ENCODE measurements around the gene CAND1.
"Not testable (repeated sequence)": the region's sequence is repeated elsewhere in the genome, so short reads cannot be mapped to it uniquely, and the experiment has no call there.

CAND1 gene

DNA sequence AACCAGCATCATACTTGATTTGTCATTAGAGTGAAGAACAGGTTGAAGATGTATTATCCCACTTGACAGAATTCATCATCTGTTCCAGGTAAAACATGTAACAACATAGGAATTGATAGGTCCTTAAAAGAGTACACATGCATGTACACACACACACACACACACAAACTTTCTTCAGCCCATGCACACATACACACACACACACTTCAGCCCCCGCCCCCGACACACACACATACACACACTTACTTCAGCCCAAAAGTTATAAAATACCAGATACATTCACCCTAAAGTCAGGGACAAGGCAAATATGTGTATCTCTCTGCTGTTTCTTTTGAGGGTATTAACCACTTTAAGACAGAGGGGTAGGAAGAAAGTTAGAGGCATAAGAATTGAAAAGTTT, 15.4 kb downstream of the CAND1 start:
- no peak for DNase-seq

DNA sequence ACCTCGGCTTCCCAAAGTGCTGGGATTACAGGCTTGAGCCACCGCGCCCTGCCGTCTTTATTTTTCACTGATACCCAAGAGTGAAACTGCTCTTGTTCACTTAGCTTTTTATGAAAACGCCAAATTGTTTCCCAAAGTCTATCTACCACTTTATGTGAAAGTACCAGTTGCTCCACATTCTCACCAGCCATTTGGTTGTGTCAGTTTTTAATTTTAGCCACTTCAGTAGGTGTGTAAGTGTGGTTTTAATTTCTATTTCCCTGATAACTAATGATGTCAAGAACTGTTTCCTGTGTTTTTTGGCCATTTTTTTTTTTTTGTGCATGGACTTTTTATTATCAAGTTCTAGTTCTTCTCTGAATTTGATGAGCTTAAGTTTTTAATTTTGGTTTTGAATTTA, 17.1 kb downstream of the CAND1 start:
- no peak for DNase-seq

DNA sequence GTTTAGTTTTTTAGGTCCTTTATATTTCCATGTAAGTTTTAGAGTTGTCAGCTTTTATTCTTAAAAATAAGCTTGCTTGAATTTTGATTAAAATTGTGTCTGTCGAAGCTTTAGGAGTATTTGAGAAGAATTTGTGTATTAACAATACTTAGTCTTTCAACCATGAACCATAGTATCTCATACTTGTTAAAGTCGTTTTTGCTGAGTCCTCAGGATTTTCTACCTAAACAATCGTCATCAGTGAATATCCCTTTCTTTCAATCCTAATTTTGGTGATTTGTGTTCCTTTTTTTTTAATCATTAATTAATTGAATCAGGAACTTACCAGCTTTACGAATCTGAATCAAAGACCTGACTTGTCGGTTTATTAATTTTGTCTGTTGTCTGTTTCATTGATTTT, 18.2 kb downstream of the CAND1 start:
- no peak for DNase-seq

DNA sequence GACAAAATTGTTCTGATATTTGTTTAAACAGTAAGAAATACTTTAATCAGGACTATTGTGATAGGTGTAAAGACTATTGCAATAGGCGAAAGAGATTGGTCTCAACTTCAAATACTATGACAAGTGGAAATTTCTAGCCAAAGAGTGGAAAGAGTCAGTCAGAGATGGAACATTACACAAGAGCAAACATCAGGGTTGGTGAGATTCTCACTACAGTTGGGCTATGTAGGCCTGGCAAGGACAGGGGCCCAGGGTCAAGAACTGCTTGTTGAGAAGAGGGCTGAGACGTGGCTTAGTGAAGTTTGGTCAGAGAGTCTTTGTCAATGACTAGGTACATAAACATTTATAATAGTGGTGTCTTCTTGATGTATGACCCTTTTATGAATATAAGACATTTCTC, 19.4 kb downstream of the CAND1 start:
- no peak for DNase-seq

DNA sequence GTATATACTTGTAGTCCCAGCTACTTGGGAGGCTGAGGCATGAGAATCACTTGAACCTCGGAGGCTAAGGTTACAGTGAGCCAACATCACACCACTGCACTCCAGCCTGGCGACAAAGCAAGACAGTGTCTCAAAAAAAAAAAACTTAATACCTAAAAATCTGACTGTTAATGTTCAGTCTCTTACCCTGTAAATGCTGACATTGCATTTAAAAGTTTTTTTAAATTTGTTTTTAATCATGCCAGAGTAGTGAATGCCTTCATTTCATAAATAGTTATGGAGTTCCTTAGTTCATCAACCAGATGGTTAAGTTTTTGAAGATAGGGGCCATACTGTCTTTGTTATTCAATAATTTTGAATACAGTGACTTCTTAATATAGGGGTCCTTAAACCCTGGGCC, 21.2 kb downstream of the CAND1 start:
- DNase-seq: no peak

DNA sequence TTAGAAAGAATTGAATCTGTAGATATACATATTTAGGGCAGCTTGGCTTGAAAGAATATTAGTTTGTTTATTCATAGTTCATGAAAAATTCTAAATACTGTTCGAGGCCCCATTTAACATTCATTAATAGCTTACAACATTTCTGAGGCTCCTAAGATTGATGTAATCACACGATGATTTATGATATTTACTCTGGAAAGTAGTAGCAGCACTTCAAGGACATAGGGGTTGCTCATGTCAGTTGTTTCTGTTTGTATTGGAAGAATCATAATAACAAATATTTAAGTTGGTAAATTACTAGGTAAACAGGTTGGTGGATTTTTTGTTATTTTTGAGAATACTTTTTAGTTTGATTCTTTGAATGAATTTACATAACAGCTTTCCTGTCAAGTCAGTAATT, 30.4 kb downstream of the CAND1 start:
- DNase-seq: no peak

DNA sequence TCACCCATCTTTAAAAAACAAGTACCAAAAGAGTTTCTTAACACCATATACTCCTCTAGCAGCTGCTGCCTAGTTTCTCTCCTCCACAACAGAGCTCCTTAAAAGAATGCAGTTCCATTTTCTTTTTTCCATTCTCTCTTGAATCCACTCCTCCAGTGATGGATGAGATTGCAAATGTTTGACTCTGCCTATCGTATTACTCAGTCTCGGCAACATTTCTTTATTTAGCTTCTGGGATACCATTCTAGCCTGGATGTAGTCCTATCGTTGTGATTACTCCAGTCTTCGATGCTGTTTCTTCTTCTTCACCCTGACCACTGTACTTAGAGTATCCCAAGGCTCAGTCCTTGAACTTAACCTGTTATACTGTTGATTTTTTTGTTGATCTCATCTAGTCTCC, 30.8 kb downstream of the CAND1 start:
- no peak for DNase-seq

DNA sequence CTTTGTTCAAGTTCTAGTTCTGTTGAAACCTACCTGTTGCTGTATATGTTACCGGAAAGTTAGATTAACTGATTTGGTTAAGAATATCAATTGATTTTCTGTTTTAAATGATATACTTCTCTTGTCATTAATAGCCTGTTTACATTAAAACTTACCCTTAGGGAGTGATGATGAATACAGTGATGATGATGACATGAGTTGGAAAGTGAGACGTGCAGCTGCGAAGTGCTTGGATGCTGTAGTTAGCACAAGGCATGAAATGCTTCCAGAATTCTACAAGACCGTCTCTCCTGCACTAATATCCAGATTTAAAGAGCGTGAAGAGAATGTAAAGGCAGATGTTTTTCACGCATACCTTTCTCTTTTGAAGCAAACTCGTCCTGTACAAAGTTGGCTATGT, 33.0 kb downstream of the CAND1 start:
- no peak for DNase-seq

DNA sequence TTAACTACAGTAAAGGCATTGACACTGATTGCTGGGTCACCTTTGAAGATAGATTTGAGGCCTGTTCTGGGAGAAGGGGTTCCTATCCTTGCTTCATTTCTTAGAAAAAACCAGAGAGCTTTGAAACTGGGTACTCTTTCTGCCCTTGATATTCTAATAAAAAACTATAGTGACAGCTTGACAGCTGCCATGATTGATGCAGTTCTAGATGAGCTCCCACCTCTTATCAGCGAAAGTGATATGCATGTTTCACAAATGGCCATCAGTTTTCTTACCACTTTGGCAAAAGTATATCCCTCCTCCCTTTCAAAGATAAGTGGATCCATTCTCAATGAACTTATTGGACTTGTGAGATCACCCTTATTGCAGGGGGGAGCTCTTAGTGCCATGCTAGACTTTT, 36.4 kb downstream of the CAND1 start:
- no peak for DNase-seq

DNA sequence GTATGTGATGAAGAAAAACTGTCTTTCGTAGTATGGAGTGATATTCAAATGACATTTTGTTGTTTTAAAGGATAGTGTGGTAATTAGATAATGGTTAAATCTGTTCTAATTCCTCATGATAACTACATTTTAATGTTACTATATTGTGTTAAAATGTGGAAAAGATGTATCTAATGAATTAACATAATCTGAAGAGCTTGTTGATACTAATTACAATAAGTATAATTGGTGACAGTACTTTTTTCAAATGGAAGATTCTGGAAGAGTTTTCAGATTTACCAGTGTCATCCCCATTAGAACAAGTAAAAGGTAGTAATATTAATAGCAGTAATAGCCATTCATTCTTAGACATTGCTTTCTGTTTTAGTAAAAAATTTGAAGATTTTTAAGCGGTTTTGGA, 37.6 kb downstream of the CAND1 start:
- DNase-seq: no peak

DNA sequence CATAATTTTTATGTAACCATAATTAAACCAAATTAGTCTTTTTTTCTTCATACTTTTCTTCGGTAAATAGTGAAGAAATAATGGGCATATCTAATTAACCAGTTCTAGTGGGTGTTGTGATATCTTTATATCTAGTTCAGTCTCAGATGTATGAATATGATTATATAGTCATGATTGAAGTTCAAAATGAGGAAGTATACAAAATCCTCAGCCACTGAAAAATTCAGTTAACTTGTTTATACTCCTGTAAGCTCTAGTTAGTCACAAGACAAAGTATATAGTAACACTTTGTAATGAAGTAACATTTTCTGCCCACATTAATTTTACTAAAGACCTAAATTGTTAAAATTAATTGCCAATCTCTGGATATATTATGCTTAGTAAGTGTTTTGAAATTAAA, 46.5 kb downstream of the CAND1 start:
- DNase-seq: no peak

DNA sequence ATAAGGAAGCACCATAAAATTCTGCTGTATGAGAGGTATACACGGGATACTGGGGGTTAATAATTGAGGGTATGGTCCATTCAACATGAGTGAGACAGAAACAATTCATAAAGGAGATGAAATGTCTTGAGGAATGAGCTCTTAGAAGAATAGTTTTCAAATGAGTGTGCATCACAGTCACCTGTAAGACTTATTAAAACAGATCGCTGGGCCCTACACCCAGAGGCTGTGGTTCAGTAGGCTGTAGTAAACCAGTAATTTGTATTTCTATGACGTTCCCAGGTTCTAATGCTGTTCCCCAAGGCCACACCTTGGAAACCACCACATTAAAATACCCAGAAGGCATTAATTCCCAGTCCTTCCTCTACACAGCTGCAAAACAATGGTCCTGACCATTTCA, 49.6 kb downstream of the CAND1 start:
- DNase-seq: no peak

DNA sequence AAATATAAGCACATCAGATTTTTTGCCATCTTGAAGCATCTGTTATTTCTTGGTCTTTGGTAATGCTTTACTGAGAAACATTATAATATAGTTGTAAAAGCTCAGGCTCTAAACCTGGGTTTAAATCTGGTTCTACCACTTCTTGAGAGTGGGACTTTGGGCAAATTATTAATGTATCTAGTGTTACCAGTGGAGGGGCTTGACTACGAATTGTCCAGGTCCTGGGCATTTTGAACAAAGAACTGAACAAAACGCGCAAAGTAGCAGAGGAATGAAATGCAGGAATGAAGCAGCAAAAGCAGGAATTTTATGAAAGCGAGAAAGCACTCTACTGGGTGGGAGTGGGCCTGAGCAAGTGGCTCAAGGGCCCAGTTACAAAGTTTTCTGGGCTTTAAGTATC, 50.8 kb downstream of the CAND1 start:
- no peak for DNase-seq

DNA sequence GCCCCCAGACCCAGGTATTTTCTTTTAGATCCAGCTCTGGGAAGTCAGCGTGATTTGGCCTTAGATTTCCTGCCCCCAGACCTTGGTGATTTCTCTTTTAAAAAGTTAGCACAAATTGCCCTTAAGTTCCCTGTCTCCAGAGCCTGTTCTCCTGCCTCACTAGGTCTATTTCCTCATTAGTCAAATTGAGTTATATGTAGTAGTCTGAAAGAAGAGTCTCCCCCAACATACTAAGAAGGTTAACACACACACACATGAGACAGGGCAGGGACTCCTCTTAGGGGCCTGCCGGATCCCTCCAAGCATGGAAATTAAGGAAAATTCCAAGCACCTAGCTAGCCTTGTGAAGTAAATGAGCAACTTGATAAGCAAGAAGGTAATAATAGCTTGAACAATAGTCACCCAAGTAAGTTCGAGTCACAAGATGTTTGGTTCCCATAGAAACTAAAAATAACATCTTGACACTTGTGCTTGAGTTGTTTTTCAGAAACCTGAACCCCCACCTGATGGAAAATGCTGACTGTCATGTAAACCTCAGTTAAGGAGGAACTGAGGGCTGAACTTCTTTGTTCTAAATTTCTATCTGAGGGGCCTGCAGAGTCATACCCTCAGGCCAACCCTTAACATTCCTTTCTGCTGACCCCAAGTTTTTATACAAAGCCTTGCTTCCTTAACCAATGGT, 51.6 kb downstream of the CAND1 start:
- no peak for DNase-seq

DNA sequence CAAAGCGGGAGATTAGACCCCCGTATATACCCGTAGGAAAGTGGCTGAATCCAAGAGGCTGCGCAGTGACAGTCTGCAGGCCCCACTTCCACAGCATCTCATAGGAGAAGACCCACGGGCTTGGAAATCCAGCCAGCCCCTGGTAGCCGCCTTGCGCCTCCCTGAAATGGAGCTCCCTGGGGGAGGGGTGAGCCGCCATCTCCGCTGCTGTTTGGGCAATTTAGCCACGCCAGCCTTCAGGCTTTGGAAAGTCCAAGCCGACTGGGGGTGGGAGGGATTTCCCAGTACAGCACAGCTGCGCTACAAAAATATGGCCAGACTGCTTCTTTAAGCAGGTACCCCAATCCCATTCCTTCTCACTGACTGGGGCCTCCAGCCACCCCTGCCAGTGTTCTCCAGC, 53.4 kb downstream of the CAND1 start:
- DNase-seq: no peak

DNA sequence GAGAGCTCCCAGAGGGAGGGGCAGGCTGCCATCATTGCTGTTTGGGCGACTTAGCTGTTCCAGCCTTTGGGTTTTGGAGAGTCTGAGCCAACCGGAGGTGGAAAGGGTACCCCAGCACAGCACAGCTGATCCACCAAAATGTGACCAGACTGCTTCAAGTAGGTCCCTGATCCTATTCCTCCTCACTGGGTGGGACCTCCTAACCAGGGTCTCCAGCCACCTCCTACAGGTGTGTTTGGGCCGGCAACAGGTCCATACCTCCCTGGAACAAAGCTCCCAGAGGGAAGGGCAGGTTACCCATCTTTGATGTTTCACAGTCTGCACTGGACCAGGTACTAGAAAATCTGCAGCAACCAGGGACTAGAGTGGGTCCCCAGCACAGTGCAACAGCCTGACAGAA, 53.8 kb downstream of the CAND1 start:
- DNase-seq: no peak

DNA sequence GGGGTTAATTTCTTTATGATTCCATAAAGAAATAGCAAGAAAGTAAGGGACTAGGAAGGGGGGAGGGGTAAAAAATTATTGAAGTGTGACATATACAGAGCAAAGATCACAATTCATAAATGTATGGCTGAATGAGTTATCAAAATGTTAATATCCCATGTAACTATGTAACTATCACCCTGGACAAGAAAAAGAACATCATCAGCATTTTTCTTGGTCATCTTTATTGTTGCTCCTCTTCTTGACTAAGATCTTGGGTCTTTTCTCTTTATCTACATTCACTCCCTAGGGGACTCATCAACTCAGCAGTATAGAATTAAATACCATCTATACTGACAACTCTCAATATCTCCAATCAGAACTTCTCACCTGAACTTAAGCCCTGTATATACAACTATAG, 57.5 kb downstream of the CAND1 start:
- no peak for DNase-seq

DNA sequence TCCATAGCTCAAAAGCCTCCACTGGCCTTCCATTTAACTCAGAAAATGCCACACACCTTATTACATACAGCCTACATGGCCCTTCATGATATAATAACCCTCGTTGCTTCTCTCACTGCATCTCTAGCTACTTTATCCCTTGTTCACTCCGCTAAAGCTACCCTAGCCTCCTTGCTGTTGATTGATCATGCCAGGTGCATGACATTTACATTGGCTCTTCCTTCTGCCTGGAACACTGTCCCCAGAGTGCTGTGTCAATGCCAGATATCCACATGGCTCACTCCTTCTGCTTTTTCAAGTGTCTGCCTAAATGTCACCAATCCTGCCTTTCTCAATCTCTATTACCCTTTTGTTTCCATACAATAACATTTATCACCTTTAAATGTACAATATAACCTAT, 58.3 kb downstream of the CAND1 start:
- DNase-seq: no peak

DNA sequence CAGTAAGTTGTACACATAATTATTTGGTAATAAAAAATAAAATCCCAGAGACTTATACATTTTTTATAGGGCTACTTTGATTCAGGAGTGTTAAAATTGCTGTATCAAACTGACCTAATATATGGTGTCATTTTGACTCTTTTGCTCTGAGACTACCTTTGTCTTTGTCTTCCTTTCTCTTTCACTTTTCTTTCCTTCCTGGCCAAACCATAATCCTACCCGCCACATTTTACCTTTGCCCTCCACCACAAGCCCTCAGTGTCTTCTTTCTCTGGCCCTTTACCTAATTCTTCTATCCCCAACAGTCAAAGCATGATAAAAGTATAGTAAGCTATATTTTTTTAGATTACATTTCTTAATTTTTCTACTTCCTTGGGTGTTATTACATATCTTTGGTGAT, 62.0 kb downstream of the CAND1 start:
- no peak for DNase-seq

DNA sequence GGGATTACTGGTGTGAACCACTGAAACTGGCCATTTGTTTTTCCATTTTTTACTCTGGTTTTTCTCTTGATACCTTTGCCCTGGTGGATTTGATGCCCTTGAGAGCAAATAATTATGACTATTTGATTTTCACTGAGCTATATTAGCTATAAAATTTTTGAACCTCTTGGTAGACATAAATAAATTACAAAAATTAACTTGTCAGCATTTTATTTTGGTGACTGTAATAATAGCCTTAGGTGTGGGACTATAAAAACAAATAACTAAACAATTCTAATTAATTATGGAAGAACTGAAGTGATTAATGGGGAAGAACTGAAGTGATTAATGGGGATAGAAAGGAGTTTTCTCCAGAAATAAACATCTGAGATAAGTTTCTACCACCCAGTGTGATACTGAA, 62.7 kb downstream of the CAND1 start:
- no peak for DNase-seq

DNA sequence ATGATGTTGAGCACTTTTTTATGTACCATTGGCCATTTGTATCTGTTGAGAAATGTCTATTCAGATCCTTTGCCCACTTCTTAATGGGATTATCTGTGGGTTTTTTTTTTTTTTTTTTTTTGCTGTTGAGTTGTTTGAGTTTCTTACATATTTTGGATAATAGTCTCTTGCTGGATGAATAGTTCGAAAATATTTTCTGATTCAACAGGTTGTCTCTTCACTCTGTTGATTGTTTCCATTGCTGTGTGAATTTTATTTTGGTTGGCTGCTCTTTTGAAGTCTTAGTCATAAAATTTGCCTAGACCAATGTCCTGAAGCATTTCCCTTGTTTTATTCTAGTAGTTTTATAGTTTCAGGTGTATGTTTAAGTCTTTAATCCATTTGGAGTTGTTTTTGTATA, 64.5 kb downstream of the CAND1 start:
- DNase-seq: no peak

DNA sequence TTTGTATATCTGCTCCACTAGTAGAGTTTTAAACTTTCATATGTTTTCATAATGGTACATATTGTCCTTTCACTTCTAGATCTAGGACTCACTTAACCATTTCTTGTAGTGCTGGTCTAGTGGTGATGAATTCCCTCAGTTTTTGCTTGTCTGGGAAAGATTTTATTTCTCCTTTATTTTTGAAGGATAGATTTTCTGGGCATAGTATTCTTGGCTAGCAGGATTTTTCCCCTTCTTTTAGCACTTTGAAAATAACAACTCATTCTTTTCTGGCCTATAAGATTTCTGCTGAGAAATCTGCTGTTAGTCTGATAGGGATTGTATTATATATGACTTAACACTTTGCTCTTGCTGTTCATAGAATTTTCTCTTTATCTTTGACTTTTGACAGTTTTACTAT, 69.3 kb downstream of the CAND1 start:
- DNase-seq: no peak

DNA sequence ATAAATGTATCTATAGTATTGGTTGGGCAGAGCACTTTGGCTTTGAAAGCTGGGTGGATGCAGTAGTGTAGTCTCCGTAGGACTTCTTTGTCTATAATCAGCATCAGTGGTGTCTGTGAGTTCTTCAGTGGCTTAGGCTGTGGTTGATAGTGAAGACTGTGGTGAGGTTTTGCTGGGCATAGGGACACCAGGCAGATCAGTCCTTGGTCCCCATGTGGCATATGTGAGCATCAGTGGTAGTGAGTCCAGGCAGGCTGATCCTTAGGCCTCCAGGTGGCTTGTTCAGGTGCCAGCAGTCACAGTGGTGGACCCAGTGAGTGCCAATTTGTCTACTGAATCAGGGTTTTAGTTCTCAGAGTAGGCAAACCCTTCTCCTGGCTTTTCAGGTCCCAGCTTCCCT, 70.4 kb downstream of the CAND1 start:
- no peak for DNase-seq

DNA sequence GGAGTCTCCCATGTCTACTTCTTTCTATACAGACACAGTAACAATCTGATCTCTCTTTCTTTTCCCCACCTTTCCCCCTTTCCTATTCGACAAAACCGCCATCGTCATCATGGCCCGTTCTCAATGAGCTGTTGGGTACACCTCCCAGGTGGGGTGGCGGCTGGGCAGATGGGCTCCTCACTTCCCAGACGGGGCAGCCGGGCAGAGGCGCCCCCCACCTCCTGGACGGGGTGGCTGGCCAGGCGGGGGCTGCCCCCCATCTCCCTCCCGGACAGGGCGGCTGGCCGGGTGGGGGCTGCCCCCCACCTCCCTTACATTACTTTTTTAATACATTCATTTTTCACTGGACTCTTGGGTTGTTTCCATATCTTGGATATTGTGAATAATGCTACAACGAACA, 71.9 kb downstream of the CAND1 start:
- DNase-seq: not testable (repeated sequence)

DNA sequence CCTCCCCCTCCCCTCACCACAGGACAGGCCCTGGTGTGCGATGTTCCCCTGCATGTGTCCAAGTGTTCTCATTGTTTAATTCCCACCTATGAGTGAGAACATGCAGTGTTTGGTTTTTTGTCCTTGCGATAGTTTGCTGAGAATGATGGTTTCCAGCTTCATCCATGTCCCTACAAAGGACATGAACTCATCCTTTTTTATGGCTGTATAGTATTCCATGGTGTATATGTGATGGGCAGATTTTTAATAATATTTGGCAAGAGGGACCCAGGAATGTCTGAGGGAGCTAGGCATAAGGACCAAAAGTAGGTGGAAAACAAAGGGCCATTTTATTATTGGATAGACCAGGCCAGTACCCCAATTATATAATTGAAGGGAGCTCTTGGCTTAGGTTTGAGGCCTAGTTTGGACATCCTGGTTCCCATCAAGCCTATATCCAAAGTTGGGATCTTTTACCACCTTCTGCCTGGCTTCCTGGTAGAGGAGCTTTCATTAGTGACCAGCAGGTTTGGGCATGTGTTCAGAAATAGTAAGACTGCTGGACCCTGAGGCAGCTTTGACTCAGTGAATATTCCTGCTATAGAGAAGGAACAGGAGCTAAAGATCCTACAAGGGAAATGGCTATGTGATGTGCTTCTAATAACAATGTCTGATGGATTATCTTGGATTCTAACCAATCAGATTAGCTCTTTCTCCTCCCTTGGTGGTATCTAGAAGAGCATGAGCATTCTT, 76.0 kb downstream of the CAND1 start:
- DNase-seq: no peak
